ENCODE data around the gene FSIP1.

DNA sequence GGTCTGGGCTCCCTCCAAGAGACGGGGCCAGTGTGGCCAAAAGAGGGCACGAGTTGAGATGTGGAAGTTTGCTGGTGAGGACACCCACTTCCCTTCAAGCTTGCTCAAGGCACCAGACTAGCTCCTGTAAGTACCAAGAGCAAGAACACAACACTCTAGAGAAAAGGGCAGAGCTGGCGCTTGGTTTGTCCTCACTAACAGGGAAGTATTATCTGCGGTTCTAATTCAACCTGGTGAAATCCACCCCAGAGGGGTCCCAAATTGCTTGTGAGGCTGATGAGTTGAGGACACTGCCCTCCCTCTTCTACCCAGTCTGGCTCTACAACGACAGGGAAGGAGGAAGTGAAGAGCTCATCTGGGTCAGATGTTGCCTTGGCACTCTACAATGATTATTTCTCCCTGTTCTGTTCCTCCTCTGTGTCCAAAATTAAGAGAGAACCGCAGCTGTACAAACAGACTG, 16.9 kb upstream of the FSIP1 start:
- TF ChIP-seq, protein P1, sequence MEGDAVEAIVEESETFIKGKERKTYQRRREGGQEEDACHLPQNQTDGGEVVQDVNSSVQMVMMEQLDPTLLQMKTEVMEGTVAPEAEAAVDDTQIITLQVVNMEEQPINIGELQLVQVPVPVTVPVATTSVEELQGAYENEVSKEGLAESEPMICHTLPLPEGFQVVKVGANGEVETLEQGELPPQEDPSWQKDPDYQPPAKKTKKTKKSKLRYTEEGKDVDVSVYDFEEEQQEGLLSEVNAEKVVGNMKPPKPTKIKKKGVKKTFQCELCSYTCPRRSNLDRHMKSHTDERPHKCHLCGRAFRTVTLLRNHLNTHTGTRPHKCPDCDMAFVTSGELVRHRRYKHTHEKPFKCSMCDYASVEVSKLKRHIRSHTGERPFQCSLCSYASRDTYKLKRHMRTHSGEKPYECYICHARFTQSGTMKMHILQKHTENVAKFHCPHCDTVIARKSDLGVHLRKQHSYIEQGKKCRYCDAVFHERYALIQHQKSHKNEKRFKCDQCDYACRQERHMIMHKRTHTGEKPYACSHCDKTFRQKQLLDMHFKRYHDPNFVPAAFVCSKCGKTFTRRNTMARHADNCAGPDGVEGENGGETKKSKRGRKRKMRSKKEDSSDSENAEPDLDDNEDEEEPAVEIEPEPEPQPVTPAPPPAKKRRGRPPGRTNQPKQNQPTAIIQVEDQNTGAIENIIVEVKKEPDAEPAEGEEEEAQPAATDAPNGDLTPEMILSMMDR (IDR thresholded peaks at IDR 0.05) = no peak
- no peak for TF ChIP-seq POLR2A (IDR thresholded peaks at IDR 0.05)
